GM12878 (cell line): ENCODE measurements around the gene GPR107. TPM values are rescaled to one million over a fixed set of nuclear protein-coding genes. Genes with fewer than 3 reads are reported as not detected.
A peak's percentile ranks its signal among the peaks of the same experiment; 100 is the strongest.

Source experiments
- ATAC-seq: fragments of 200-7000 bp; cut with Tn5 transposase; 3 replicates; pipeline ENCODE4 v1.9.1; 2020; ENCODE audit warnings: mild to moderate bottlenecking, moderate library complexity
- BruUV-seq: library from RNA; stranded (reverse); fragments of 400-500 nt; replicated peaks from 2 replicates; lab custom pipeline; 2021; lab: Mats Ljungman, UMichigan
- CTCF ChIA-PET: fragments of 300-600 bp; sonication (Branson Sonifier 250); formaldehyde crosslinking; extraction: SDS; loops from one replicate; lab custom pipeline; 2021; ENCODE audit warnings: inconsistent platforms; lab: Yijun Ruan, JAX
- POLR2A ChIA-PET: fragments of 350-600 bp; formaldehyde crosslinking; extraction: SDS; loops from one replicate; lab custom pipeline; 2021; ENCODE audit warnings: inconsistent platforms; lab: Charles Lee
- RAD21 ChIA-PET: fragments of 300-600 bp; sonication (Branson Sonifier 250); formaldehyde crosslinking; loops from one replicate; lab custom pipeline; 2023; ENCODE audit warnings: antibody characterized with exemption; ENCODE audit not compliant: unreplicated experiment; lab: Charles Lee
- SMC1A ChIA-PET: fragments of 300-600 bp; sonication (Branson Sonifier 250); formaldehyde crosslinking; loops from one replicate; lab custom pipeline; 2023; ENCODE audit not compliant: unreplicated experiment, uncharacterized antibody; lab: Charles Lee
- DNase-seq: peaks from one replicate; pipeline ENCODE4 v3.0.0-alpha.2; 2011; ENCODE audit warnings: low read depth, low spot score
- FAIRE-seq: peaks from 3 replicates; lab custom pipeline; 2011; peaks lifted over from hg19 to GRCh38; lab: Jason Lieb, UNC
- H2AFZ ChIP-seq: 2 replicates; pipeline ENCODE4 v1.6.0; 2011; ENCODE audit warnings: low read depth, low read length, control low read depth; ENCODE audit not compliant: control insufficient read depth
- H3K27ac ChIP-seq: 2 replicates; pipeline ENCODE4 v1.5.1; 2011; ENCODE audit warnings: control low read depth; ENCODE audit not compliant: control insufficient read depth, insufficient read depth
- H3K27me3 ChIP-seq, 2 experiments: replicated peaks in 1 of 2; 2 replicates each; pipeline versions ENCODE4 v1.6.0 to v1.6.1; 2011; ENCODE audit warnings: low read length in 1 of 2; ENCODE audit not compliant: control insufficient read depth in 2 of 2, insufficient read depth in 2 of 2
- H3K36me3 ChIP-seq, 2 experiments: 2 replicates each; pipeline ENCODE4 v1.5.1; 2011; ENCODE audit warnings: low read length in 1 of 2; ENCODE audit not compliant: control insufficient read depth in 2 of 2, insufficient read depth in 2 of 2
- H3K4me1 ChIP-seq: 2 replicates; pipeline ENCODE4 v1.6.1; 2011; ENCODE audit warnings: mild to moderate bottlenecking, low read length, moderate library complexity, mixed read lengths; ENCODE audit not compliant: control insufficient read depth, insufficient read depth
- H3K4me2 ChIP-seq: 2 replicates; pipeline ENCODE4 v1.6.0; 2011; ENCODE audit warnings: control low read depth; ENCODE audit not compliant: control insufficient read depth, insufficient read depth
- H3K4me3 ChIP-seq: fragments of 200-600 bp; sonication (generic); 2 replicates; pipeline ENCODE4 v1.5.1; 2016
- H3K79me2 ChIP-seq: 2 replicates; pipeline ENCODE4 v1.6.0; 2011; ENCODE audit warnings: low read length; ENCODE audit not compliant: control insufficient read depth, insufficient read depth
- H3K9ac ChIP-seq: 2 replicates; pipeline ENCODE4 v1.8.0; 2011; ENCODE audit warnings: low read length, control low read depth, mixed read lengths; ENCODE audit not compliant: control insufficient read depth, insufficient read depth
- H3K9me3 ChIP-seq: replicated peaks from 3 replicates; pipeline ENCODE4 v1.5.1; 2011; ENCODE audit warnings: mild to moderate bottlenecking, low read length; ENCODE audit not compliant: control insufficient read depth, insufficient read depth
- H4K20me1 ChIP-seq: 2 replicates; pipeline ENCODE4 v1.6.0; 2011; ENCODE audit not compliant: control insufficient read depth, insufficient read depth
- BHLHE40 ChIP-seq, 2 experiments: fragments of 450-650 bp in 1 of 2; IDR thresholded peaks; 2 replicates each; pipeline ENCODE4 v1.6.1; 2011 to 2017; ENCODE audit warnings: low read depth in 2 of 2, borderline replicate concordance in 1 of 2, improper control_type of control experiment in 1 of 2, low read length in 1 of 2, mild to moderate bottlenecking in 1 of 2
- CBFB ChIP-seq: IDR thresholded peaks from 2 replicates; pipeline ENCODE4 v1.6.1; 2016; ENCODE audit warnings: antibody characterized with exemption, low read depth
- DPF2 ChIP-seq: fragments of 450-650 bp; IDR thresholded peaks from 2 replicates; pipeline ENCODE4 v1.6.1; 2017; ENCODE audit warnings: mild to moderate bottlenecking
- E2F4 ChIP-seq: IDR thresholded peaks from 2 replicates; pipeline ENCODE4 v1.6.1; 2012; ENCODE audit warnings: low read depth, low read length, improper control_type of control experiment
- KLF5 ChIP-seq: fragments of 450-650 bp; IDR thresholded peaks from 2 replicates; pipeline ENCODE4 v1.6.1; 2014; ENCODE audit warnings: mild to moderate bottlenecking; ENCODE audit not compliant: partially characterized antibody
- LARP7 ChIP-seq: fragments of 450-650 bp; IDR thresholded peaks from 2 replicates; pipeline ENCODE4 v1.6.1; 2017; ENCODE audit warnings: mild to moderate bottlenecking
- MEF2B ChIP-seq: fragments of 450-650 bp; IDR thresholded peaks from 2 replicates; pipeline ENCODE4 v1.6.1; 2018; ENCODE audit warnings: mild to moderate bottlenecking, moderate library complexity; ENCODE audit not compliant: partially characterized antibody, poor library complexity, severe bottlenecking
- MYC ChIP-seq: IDR thresholded peaks from 2 replicates; pipeline ENCODE4 v1.6.1; 2011; ENCODE audit warnings: mild to moderate bottlenecking, low read length, moderate library complexity, inconsistent platforms; ENCODE audit not compliant: insufficient read depth, insufficient replicate concordance, insufficient read length, severe bottlenecking
- NFIC ChIP-seq: IDR thresholded peaks from 2 replicates; pipeline ENCODE4 v1.6.1; 2012; ENCODE audit warnings: low read depth, mild to moderate bottlenecking, inconsistent platforms, low read length, moderate library complexity
- NFYA ChIP-seq: IDR thresholded peaks from 2 replicates; pipeline ENCODE4 v1.6.1; 2011; ENCODE audit warnings: low read depth, mild to moderate bottlenecking, low read length, improper control_type of control experiment, borderline replicate concordance
- NKRF ChIP-seq: fragments of 450-650 bp; conservative IDR thresholded peaks from 2 replicates; pipeline ENCODE4 v1.6.1; 2017; ENCODE audit warnings: mild to moderate bottlenecking, moderate library complexity
- PKNOX1 ChIP-seq: fragments of 450-650 bp; IDR thresholded peaks from 2 replicates; pipeline ENCODE4 v1.6.1; 2016; ENCODE audit warnings: mild to moderate bottlenecking
- POLR2AphosphoS2 ChIP-seq: IDR thresholded peaks from 2 replicates; pipeline ENCODE4 v1.6.1; 2011; ENCODE audit warnings: low read depth, mild to moderate bottlenecking, low read length, improper control_type of control experiment, moderate library complexity
- RUNX3 ChIP-seq: IDR thresholded peaks from 2 replicates; pipeline ENCODE4 v1.6.1; 2012; ENCODE audit warnings: low read length, inconsistent platforms
- SMAD5 ChIP-seq: IDR thresholded peaks from 2 replicates; pipeline ENCODE4 v1.6.1; 2016; ENCODE audit warnings: antibody characterized with exemption, low read depth
- TAF1 ChIP-seq: IDR thresholded peaks from 2 replicates; pipeline ENCODE4 v1.6.1; 2011; ENCODE audit warnings: mild to moderate bottlenecking, low read depth, low read length, borderline replicate concordance
- TCF12 ChIP-seq: IDR thresholded peaks from 2 replicates; pipeline ENCODE4 v1.6.1; 2011; ENCODE audit warnings: low read depth, mild to moderate bottlenecking, low read length
- WRNIP1 ChIP-seq: IDR thresholded peaks from 2 replicates; pipeline ENCODE4 v1.6.1; 2011; ENCODE audit warnings: low read depth, low read length, improper control_type of control experiment, borderline replicate concordance
- ZNF207 ChIP-seq: fragments of 450-650 bp; IDR thresholded peaks from 2 replicates; pipeline ENCODE4 v1.6.1; 2014; ENCODE audit warnings: antibody characterized with exemption, mild to moderate bottlenecking, borderline replicate concordance
- WGBS: methylation state at CpG from one replicate; pipeline ENCODE4 v1.1.6; 2016; ENCODE audit warnings: low lambda C conversion rate; ENCODE audit not compliant: insufficient replicate concordance, insufficient coverage; ENCODE audit errors: missing lambda C conversion rate; 5-methylcytosine and 5-hydroxymethylcytosine counted together
- in situ Hi-C: fragments of 300-500 bp; cut with MboI; formaldehyde crosslinking; loops from 9 replicates; pipeline ENCODE4 v1.14.3; 2018; ENCODE audit warnings: mixed read lengths
- intact Hi-C: fragments of 100-400 bp; cut with micrococcal nuclease; formaldehyde crosslinking; loops from one replicate; pipeline ENCODE4 v1.14.2; 2022; ENCODE audit not compliant: unreplicated experiment
- polyA plus RNA-seq, 11 experiments: library from polyadenylated mRNA; depleted of rRNA in 4 of 11; unstranded in 6 of 11; stranded (reverse) in 5 of 11; fragments of >200 nt; fragmentation: Nextera tagmentation in 4 of 11; fragmentation: Illumina TruSeq in 1 of 11; extraction: Ambion mirVana in 4 of 11; extraction: Trizol in 1 of 11; gene quantifications; 1 replicate in 1 of 11; 2 replicates in 10 of 11; pipeline versions ENCODE4 v1.2.1 to v1.2.3, GENCODE V29; 2011 to 2016; ENCODE audit warnings: inconsistent platforms in 2 of 11, missing spikeins in 2 of 11, low read depth in 1 of 11
- total RNA-seq, 4 experiments: library from RNA; depleted of rRNA in 3 of 4; stranded (reverse); fragments of >200 nt in 3 of 4; fragmentation: Illumina TruSeq in 1 of 4; extraction: Trizol in 1 of 4; gene quantifications; 2 replicates each; pipeline versions ENCODE4 v1.2.1 to v1.2.3, GENCODE V29; 2013 to 2021

GPR107 gene
- total and polyA plus RNA-seq, 10 of the 15 experiments (the other 5 are each of a cell fraction or from before 2014, with no cell fraction given): 2.7 to 21.4 (median 10.6) TPM

GRCh38 chr9:130042885-130043653 lies 10.6 kb upstream of the GPR107 start, which contains the start of gene FNBP1:
Gene FNBP1 (minus strand): TSS chr9:130043189. CDS start chr9:130042975, 214 bp downstream.
- H2AFZ ChIP-seq: peak within 1 kb of the TSS; percentile 80
- ChIA-PET POLR2A (interaction anchor here (0.6 to 12.8 kb wide), 6 partner anchors 10 to 181 kb away, joined by 3 to 247 read pairs (median 16); partner anchors contain the start of gene GPR107), SMC1A (interaction anchor here (28.7 kb wide), 1 partner anchor 49 kb away, joined by 763 read pairs; no protein-coding TSS in a partner anchor), CTCF (interaction anchor here (1.6 kb wide), 1 partner anchor 150 kb away, joined by 3 read pairs; no protein-coding TSS in a partner anchor), RAD21 (interaction anchor here (1.1 to 13.2 kb wide), 5 partner anchors 8 to 48 kb away, joined by 5 to 254 read pairs (median 39); no protein-coding TSS in a partner anchor)
- ATAC-seq (peak; percentile 53), FAIRE-seq (no peak), DNase-seq (no peak)
- H3K27ac ChIP-seq: peak within 1 kb of the TSS; percentile 83
- in situ Hi-C loops (loop anchor here (5.0 to 25.0 kb wide), 2 partner anchors 156 to 1669 kb away; no protein-coding TSS in a partner anchor), intact Hi-C loops (no loop called here)
- H3K4me3 ChIP-seq: peak within 1 kb of the TSS; percentile 95
- no peaks in the 10 kb centered on the region for H3K27me3 ChIP-seq
- H3K79me2 ChIP-seq: peaks cover 80% of the 10 kb centered on the region
- BruUV-seq: no TSS peak
- H3K4me1 ChIP-seq: peaks cover 24% of the 10 kb centered on the region
- no peaks in the 10 kb centered on the region for H4K20me1 ChIP-seq
- H3K9me3 ChIP-seq: no peaks in the 10 kb centered on the region
- peak within 1 kb of the TSS; percentile 100 for H3K9ac ChIP-seq
- no peaks in the 10 kb centered on the region for H3K36me3 ChIP-seq
- H3K4me2 ChIP-seq: peak within 1 kb of the TSS; percentile 90
- 5% methylated on average over 61 of the region's 92 CpGs for WGBS
- TF ChIP-seq KLF5 (no peak), MYC (no peak), POLR2AphosphoS2 (peak; percentile 73; the same call in 1 of the 2 replicates), NFIC (no peak), WRNIP1 (no peak), BHLHE40 (IDR thresholded peaks at IDR 0.05; ENCODE audit: borderline replicate concordance in 1 of 2, low read depth in 2 of 2, low read length in 1 of 2) (peak in 1 of 2 experiments; percentile 6; a peak in 1 of 4 replicates), LARP7 (peak; percentile 82), E2F4 (no peak), NKRF (peak; percentile 7), ZNF207 (peak; percentile 51; the same call in 1 of the 2 replicates), TAF1 (peak; percentile 99), MEF2B (no peak), RUNX3 (peak; percentile 12; the same call in 1 of the 2 replicates), PKNOX1 (peak; percentile 50), TCF12 (0 out of 2 replicates have a peak, but pooled peaks have one; percentile 31), SMAD5 (peak; percentile 66; the same call in 1 of the 2 replicates), DPF2 (peak; percentile 68), CBFB (peak; percentile 51; the same call in 1 of the 2 replicates), NFYA (no peak)
